Measurements from ENCODE around the gene CACNA2D2. TPM values are rescaled to one million over a fixed set of nuclear protein-coding genes. Genes with fewer than 3 reads are reported as not detected.

CACNA2D2 gene
- total and polyA plus RNA-seq, 7 donors, result 0.49 to 1.7 (median 1.1) TPM; not detected in 1

DNA sequence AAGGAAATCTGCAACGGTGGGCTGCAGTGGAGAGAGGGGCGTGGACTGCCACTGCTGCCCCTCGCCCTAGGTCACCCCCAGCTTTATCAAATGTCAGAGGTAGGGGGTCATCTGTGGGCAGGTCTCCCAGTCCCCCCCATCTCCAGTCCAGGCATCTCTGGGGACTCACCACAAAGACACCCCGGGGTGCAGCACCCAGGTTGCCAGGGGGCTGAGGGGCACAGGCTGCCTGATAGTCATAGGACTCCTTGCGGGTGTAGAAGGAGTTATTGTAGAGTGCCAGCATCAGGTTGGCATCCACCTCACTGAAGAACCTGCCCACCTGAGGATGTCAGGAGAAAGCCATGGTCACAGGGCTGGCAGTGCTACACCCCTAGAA lies 137.6 kb downstream of the CACNA2D2 start:
- TF ChIP-seq, protein P1, sequence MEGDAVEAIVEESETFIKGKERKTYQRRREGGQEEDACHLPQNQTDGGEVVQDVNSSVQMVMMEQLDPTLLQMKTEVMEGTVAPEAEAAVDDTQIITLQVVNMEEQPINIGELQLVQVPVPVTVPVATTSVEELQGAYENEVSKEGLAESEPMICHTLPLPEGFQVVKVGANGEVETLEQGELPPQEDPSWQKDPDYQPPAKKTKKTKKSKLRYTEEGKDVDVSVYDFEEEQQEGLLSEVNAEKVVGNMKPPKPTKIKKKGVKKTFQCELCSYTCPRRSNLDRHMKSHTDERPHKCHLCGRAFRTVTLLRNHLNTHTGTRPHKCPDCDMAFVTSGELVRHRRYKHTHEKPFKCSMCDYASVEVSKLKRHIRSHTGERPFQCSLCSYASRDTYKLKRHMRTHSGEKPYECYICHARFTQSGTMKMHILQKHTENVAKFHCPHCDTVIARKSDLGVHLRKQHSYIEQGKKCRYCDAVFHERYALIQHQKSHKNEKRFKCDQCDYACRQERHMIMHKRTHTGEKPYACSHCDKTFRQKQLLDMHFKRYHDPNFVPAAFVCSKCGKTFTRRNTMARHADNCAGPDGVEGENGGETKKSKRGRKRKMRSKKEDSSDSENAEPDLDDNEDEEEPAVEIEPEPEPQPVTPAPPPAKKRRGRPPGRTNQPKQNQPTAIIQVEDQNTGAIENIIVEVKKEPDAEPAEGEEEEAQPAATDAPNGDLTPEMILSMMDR (IDR thresholded peaks at IDR 0.05), result no peak
- TF ChIP-seq POLR2AphosphoS5 (IDR thresholded peaks at IDR 0.05) (no peak), EP300 (IDR thresholded peaks at IDR 0.05) (no peak), POLR2A (IDR thresholded peaks at IDR 0.05) (no peak)
- H3K27ac ChIP-seq, result no peak overlapping the region
- no peak for DNase-seq
- H3K4me1 ChIP-seq, result peaks cover 0 to 14% (median 13%) of the 10 kb centered on the region in 4 donors
- H3K27me3 ChIP-seq, result peaks cover 0 to 19% (median 5%) of the 10 kb centered on the region in 3 donors
- 55 to 79% methylated on average over 5 of the region's 5 CpGs for WGBS, 2 donors
- peak overlapping the region in 2 of 4 donors; percentile 45 to 55 for H3K4me3 ChIP-seq
- H3K36me3 ChIP-seq, result no peaks in the 10 kb centered on the region
- intact Hi-C loops (cut with DNase I), result loop anchor here (5.0 kb wide), 1 partner anchor 176 kb away; no protein-coding TSS in a partner anchor
- H3K9me3 ChIP-seq, result no peaks in the 10 kb centered on the region

DNA sequence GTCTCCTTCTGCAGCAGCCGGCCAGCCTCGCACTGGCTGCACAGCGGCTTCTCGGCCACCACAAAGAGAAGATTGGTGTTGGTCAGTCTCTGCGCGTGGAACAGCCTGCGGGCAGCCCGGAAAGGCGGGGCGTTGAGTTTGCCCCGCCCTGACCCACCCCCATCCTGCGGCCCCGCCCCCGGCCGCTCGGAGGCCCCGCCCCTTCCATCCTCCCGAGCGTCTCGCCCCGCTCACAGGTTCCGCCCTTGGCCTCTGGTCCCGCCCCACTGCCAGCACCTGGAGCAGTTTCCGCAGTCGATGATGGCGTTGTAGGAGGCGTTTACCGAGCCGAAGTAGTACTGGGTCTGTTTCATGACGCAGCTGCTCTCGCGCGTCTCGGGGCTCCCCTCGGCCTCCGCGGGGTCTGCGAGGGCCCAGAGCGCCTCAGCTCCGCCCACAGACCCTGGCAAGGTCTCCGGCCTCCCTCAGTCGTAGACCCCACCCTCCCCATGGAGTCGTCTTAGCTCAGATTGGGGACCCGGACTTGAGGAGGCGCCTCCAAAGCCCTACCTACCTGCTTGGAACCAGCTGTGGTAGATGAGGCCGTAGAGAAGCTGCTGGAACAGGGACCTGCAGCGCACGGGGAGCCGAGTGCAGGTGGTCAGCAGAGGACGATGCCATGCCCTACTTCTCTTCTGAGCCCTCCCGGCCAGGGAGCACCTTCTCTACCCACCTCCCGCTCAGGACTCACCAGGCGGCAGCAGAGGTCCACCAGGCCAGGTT lies 138.2 kb downstream of the CACNA2D2 start:
- WGBS, 2 donors, result 2 to 4% methylated on average over 53 of the region's 53 CpGs
- DNase-seq, result peak; percentile 93
- intact Hi-C loops (cut with DNase I), result loop anchor here (5.0 kb wide), 1 partner anchor 177 kb away; no protein-coding TSS in a partner anchor
- Histone ChIP-seq H3K4me3 (peak overlapping the region; percentile 45 to 62 (median 50)), H3K4me1 (peaks cover 0 to 14% (median 13%) of the 10 kb centered on the region in 4 donors), H3K27ac (peak overlapping the region; percentile 57 to 72 (median 68)), H3K9me3 (no peaks in the 10 kb centered on the region), H3K27me3 (peaks cover 0 to 15% (median 5%) of the 10 kb centered on the region in 3 donors), H3K36me3 (no peaks in the 10 kb centered on the region)
- peak in 3 of 4 donors; percentile 25 to 69 (median 51) for TF ChIP-seq POLR2AphosphoS5 (IDR thresholded peaks at IDR 0.05)
- TF ChIP-seq, protein P1 (IDR thresholded peaks at IDR 0.05), result no peak

DNA sequence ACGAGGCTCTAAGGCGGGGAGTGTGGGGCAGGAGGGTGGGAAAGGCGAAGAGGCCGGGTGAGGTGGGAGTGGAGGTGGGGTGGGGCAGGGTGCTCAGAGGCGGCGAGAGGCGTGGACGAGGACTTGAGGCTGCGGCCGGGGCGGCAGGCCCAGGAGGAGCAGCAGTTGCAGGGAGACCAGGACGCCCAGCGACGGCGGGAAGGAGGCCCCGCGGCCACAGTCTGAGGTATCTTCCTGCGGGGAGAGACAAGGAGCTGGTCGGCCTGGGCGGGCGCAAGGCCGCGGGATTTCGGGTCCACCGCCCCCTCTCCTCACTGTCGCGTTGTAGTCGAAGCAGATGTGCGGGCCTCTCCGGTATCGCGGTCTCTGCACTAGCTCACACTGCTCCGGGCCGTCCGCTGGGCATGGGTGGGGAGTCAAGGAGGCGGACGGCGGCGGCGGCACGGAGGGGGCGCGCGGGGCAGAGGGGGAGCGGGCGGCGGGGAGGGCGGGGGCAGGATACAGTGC lies 138.8 kb downstream of the CACNA2D2 start:
- DNase-seq, result peak; percentile 82
- peak overlapping the region; percentile 45 to 62 (median 50) for H3K4me3 ChIP-seq
- H3K27me3 ChIP-seq, result peaks cover 0 to 9% (median 4%) of the 10 kb centered on the region in 3 donors
- intact Hi-C loops (cut with DNase I), result loop anchor here (5.0 kb wide), 2 partner anchors 178 to 253 kb away; partner anchors contain the start of gene MAPKAPK3
- no peak for TF ChIP-seq POLR2A (IDR thresholded peaks at IDR 0.05)
- peak in 1 of 4 donors; percentile 2 for TF ChIP-seq POLR2AphosphoS5 (IDR thresholded peaks at IDR 0.05)
- no peak for TF ChIP-seq EP300 (IDR thresholded peaks at IDR 0.05)
- TF ChIP-seq, protein P1 (IDR thresholded peaks at IDR 0.05), result no peak
- H3K4me1 ChIP-seq, result peaks cover 0 to 19% (median 13%) of the 10 kb centered on the region in 4 donors
- no peaks in the 10 kb centered on the region for H3K36me3 ChIP-seq
- no peaks in the 10 kb centered on the region for H3K9me3 ChIP-seq
- H3K27ac ChIP-seq, result peak overlapping the region; percentile 57 to 72 (median 68)
- WGBS, 2 donors, result 3 to 12% methylated on average over 48 of the region's 48 CpGs

DNA sequence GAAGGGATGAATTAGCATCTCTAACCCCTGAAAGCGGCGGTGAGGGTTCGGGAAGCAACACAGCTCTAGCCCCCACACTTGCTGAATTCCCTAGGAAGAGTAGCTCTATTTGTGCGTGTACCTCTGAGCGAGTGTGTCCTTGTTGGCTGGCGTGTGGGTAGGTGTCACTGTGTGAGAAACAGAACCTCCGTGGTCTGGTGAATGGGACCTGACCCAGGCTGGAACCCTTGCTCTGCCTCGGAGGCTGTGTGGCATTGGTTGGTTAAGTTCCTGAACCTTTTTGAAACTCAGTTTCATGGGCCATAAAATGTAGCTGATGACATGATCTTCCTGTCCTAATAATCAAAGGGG lies 143.7 kb downstream of the CACNA2D2 start:
- Histone ChIP-seq H3K27ac (peak overlapping the region in 2 of 4 donors; percentile 90 to 93), H3K4me1 (peaks cover 0 to 56% (median 40%) of the 10 kb centered on the region in 4 donors), H3K9me3 (no peaks in the 10 kb centered on the region), H3K4me3 (peak overlapping the region in 3 of 4 donors; percentile 69 to 84 (median 72)), H3K36me3 (peaks cover 5 to 27% (median 9%) of the 10 kb centered on the region in 4 donors), H3K27me3 (no peaks in the 10 kb centered on the region)
- intact Hi-C loops (cut with DNase I), result loop anchor here (5.0 to 10.0 kb wide), 2 partner anchors 258 to 1035 kb away; partner anchors contain the start of genes MAPKAPK3 and RBM15B
- 30 to 31% methylated on average over 8 of the region's 8 CpGs for WGBS, 2 donors
- TF ChIP-seq, protein P1 (IDR thresholded peaks at IDR 0.05), result no peak
- no peak for TF ChIP-seq POLR2AphosphoS5 (IDR thresholded peaks at IDR 0.05)
- TF ChIP-seq POLR2A (IDR thresholded peaks at IDR 0.05), result no peak
- no peak for TF ChIP-seq EP300 (IDR thresholded peaks at IDR 0.05)
- no peak for DNase-seq
